ENCODE measurements around the gene KMT2A. TPM values are rescaled to one million over a fixed set of nuclear protein-coding genes. Genes with fewer than 3 reads are reported as not detected.
A peak's percentile ranks its signal among the peaks of the same experiment; 100 is the strongest.

Gene KMT2A
- total RNA-seq, 1 donor from 2014 or later: 64.7 TPM

DNA sequence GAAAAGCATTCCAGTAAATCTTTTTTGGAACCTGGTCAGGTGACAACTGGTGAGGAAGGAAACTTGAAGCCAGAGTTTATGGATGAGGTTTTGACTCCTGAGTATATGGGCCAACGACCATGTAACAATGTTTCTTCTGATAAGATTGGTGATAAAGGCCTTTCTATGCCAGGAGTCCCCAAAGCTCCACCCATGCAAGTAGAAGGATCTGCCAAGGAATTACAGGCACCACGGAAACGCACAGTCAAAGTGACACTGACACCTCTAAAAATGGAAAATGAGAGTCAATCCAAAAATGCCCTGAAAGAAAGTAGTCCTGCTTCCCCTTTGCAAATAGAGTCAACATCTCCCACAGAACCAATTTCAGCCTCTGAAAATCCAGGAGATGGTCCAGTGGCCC lies 66.9 kb downstream of the KMT2A start:
- DNase-seq (no peak), ATAC-seq (no peak)
- peaks cover 100% of the 10 kb centered on the region for H3K36me3 ChIP-seq
- no peaks in the 10 kb centered on the region for H3K27me3 ChIP-seq
- H3K4me3 ChIP-seq: no peak overlapping the region
- TF ChIP-seq, protein P1, sequence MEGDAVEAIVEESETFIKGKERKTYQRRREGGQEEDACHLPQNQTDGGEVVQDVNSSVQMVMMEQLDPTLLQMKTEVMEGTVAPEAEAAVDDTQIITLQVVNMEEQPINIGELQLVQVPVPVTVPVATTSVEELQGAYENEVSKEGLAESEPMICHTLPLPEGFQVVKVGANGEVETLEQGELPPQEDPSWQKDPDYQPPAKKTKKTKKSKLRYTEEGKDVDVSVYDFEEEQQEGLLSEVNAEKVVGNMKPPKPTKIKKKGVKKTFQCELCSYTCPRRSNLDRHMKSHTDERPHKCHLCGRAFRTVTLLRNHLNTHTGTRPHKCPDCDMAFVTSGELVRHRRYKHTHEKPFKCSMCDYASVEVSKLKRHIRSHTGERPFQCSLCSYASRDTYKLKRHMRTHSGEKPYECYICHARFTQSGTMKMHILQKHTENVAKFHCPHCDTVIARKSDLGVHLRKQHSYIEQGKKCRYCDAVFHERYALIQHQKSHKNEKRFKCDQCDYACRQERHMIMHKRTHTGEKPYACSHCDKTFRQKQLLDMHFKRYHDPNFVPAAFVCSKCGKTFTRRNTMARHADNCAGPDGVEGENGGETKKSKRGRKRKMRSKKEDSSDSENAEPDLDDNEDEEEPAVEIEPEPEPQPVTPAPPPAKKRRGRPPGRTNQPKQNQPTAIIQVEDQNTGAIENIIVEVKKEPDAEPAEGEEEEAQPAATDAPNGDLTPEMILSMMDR (IDR thresholded peaks at IDR 0.05): no peak
- no peaks in the 10 kb centered on the region for H3K4me1 ChIP-seq
- no peaks in the 10 kb centered on the region for H3K9me3 ChIP-seq
- no peak overlapping the region for H3K27ac ChIP-seq
- intact Hi-C loops (cut with DNase I): no loop called here

DNA sequence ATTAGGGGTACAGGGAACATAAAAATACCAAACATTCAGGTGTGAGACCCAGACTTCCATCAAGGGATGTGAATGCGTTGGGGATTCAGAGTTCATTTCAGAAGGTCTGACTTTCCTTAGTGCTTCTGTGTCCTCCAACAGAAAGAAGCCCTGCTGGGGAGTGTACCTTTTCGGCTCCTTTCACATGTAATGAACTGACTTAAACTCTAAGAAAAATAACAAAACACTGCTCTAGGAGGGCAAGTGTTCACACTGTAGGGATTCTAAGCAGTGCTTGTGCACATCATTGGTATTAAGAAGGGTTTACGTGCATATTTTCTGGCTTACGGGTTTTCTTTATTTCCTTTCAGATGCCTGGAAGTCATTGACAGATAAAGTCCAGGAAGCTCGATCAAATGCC lies 75.3 kb downstream of the KMT2A start:
- ATAC-seq (no peak), DNase-seq (no peak)
- Histone ChIP-seq H3K27me3 (no peaks in the 10 kb centered on the region), H3K36me3 (peaks cover 98% of the 10 kb centered on the region), H3K9me3 (no peaks in the 10 kb centered on the region), H3K4me1 (no peaks in the 10 kb centered on the region), H3K27ac (no peak overlapping the region), H3K4me3 (no peak overlapping the region)
- intact Hi-C loops (cut with DNase I): no loop called here
- TF ChIP-seq, protein P1 (IDR thresholded peaks at IDR 0.05): no peak

DNA sequence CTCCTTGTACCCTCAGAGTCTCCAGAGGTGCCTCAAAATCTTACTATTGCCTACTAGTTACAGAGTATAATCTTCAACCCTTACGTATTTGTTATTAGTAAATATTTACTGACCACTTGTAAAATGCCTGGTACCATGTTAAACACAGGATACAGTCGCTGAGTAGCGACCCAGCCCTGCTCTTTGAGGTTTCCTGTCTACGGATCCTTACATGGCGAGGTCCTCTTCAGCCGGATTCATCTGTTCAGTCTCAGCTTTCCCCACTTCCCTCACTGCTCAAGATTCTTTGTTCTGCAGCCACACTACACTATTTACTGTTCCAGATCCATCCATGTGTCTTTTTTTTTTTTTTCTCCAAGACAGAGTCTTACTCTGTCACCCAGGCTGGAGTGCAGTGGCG lies 77.8 kb downstream of the KMT2A start:
- Histone ChIP-seq H3K36me3 (peaks cover 96% of the 10 kb centered on the region), H3K27ac (no peak overlapping the region), H3K27me3 (no peaks in the 10 kb centered on the region), H3K9me3 (no peaks in the 10 kb centered on the region), H3K4me1 (no peaks in the 10 kb centered on the region), H3K4me3 (no peak overlapping the region)
- DNase-seq (no peak), ATAC-seq (peak; percentile 25)
- TF ChIP-seq, protein P1 (IDR thresholded peaks at IDR 0.05): no peak
- intact Hi-C loops (cut with DNase I): no loop called here

DNA sequence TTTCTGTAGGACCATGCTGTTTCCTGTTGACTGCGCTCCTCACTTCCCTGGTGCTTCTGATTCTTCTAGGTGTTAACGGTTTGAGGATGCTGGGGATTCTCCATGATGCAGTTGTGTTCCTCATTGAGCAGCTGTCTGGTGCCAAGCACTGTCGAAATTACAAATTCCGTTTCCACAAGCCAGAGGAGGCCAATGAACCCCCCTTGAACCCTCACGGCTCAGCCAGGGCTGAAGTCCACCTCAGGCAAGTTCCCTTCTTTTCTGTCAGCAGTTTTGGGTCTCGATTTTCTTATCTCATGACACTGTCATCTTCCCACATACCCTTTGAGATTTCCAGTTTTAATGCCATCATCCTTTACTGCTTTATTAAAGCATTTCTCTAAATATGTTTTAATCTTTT lies 83.3 kb downstream of the KMT2A start:
- Histone ChIP-seq H3K4me1 (no peaks in the 10 kb centered on the region), H3K9me3 (no peaks in the 10 kb centered on the region), H3K36me3 (peaks cover 85% of the 10 kb centered on the region), H3K27me3 (no peaks in the 10 kb centered on the region), H3K27ac (no peak overlapping the region), H3K4me3 (no peak overlapping the region)
- no peak for ATAC-seq
- TF ChIP-seq, protein P1 (IDR thresholded peaks at IDR 0.05): no peak
- intact Hi-C loops (cut with DNase I): no loop called here
- no peak for DNase-seq

DNA sequence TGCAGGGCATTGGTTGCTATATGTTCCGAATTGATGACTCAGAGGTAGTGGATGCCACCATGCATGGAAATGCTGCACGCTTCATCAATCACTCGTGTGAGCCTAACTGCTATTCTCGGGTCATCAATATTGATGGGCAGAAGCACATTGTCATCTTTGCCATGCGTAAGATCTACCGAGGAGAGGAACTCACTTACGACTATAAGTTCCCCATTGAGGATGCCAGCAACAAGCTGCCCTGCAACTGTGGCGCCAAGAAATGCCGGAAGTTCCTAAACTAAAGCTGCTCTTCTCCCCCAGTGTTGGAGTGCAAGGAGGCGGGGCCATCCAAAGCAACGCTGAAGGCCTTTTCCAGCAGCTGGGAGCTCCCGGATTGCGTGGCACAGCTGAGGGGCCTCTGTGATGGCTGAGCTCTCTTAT lies 85.6 kb downstream of the KMT2A start:
- TF ChIP-seq, protein P1 (IDR thresholded peaks at IDR 0.05): no peak
- Histone ChIP-seq H3K9me3 (no peaks in the 10 kb centered on the region), H3K4me3 (no peak overlapping the region), H3K4me1 (peaks cover 11% of the 10 kb centered on the region), H3K27ac (no peak overlapping the region), H3K36me3 (peaks cover 61% of the 10 kb centered on the region), H3K27me3 (no peaks in the 10 kb centered on the region)
- intact Hi-C loops (cut with DNase I): no loop called here
- no peak for DNase-seq
- peak; percentile 35 for ATAC-seq

DNA sequence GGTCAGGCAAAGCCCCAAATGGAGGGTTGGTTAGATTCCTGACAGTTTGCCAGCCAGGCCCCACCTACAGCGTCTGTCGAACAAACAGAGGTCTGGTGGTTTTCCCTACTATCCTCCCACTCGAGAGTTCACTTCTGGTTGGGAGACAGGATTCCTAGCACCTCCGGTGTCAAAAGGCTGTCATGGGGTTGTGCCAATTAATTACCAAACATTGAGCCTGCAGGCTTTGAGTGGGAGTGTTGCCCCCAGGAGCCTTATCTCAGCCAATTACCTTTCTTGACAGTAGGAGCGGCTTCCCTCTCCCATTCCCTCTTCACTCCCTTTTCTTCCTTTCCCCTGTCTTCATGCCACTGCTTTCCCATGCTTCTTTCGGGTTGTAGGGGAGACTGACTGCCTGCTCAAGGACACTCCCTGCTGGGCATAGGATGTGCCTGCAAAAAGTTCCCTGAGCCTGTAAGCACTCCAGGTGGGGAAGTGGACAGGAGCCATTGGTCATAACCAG lies 86.3 kb downstream of the KMT2A start:
- Histone ChIP-seq H3K27ac (no peak overlapping the region), H3K9me3 (no peaks in the 10 kb centered on the region), H3K4me3 (no peak overlapping the region), H3K27me3 (no peaks in the 10 kb centered on the region), H3K4me1 (peaks cover 11% of the 10 kb centered on the region), H3K36me3 (peaks cover 57% of the 10 kb centered on the region)
- intact Hi-C loops (cut with DNase I): no loop called here
- TF ChIP-seq, protein P1 (IDR thresholded peaks at IDR 0.05): peak; percentile 34
- DNase-seq (no peak), ATAC-seq (peak; percentile 73)
